RPMI7951 (cell line): ENCODE data around the gene UACA. TPM values are rescaled to one million over a fixed set of nuclear protein-coding genes. Genes with fewer than 3 reads are reported as not detected.

Experiments used
- DNase-seq: peaks from one replicate; pipeline ENCODE4 v3.0.0-alpha.2; 2012; ENCODE audit warnings: low read depth
- total RNA-seq: library from RNA; depleted of rRNA; stranded (reverse); fragments of >200 nt; shearing (Covaris generic); gene quantifications from 2 replicates; pipeline ENCODE4 v1.2.3, GENCODE V29; 2014

UACA gene
- total RNA-seq, 1 experiment from 2014 or later, result 56.8 TPM

GRCh38 chr15:70714565-70714964 is 48.8 kb downstream of the UACA start:
- DNase-seq, result no peak

DNA sequence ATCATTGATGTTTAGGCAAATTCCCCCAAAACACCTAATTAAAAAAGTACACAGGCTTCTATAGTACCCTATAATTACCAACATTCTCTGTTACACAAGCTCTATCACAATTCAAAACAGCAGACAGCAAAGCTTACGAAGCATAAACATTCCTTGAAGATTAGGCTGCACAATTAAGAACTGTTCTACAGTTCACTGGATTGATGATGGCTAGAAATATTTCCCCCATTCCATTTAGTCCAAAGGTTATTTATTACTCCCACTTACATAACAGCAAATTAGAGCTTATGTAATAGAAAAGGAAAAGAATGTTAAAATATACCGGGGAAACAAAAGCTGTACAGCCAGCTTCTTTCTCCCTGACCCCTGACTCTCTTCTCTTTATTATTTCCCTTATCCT is 49.3 kb downstream of the UACA start:
- no peak for DNase-seq

DNA sequence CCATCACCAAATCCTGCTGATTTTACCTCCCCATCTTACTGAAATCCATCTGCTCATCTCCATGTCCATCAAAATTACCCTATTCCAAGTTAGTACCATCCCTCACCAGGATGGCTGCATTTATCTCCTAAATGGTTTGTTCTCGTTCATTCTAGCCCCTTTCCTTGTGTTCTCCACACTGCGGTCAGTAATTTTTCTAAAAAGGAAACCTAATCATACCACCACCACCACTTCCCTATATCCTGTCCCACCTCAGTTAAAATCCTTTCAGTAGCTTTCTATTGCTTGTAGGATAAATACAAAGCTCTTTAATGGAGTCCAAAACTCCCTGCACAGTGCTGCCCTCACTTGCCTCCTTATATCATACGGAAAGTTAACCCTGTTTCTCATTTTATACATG is 51.1 kb downstream of the UACA start:
- no peak for DNase-seq

DNA sequence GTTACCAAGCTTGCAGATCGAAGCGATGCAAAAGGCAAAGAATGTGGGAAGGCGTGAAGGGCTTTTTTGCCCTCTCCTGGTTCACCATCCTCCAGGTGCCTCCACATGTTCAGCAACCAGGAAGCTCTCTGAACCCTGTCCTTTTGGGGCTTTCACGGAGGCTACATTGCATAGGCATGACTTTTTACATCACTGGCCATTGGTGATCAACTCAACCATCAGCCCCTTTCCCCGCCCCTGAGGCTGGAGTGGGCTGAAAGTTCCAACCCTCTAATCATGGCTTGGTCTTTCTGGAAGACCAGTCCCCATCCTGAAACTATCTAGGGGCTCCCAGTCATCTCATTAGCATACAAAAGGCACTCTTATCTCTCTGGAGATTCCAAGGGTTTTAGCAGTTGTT is 52.6 kb downstream of the UACA start:
- no peak for DNase-seq

- no peak for DNase-seq
Measured at GRCh38 chr15:70708839-70709238, 54.5 kb downstream of the UACA start.

DNA sequence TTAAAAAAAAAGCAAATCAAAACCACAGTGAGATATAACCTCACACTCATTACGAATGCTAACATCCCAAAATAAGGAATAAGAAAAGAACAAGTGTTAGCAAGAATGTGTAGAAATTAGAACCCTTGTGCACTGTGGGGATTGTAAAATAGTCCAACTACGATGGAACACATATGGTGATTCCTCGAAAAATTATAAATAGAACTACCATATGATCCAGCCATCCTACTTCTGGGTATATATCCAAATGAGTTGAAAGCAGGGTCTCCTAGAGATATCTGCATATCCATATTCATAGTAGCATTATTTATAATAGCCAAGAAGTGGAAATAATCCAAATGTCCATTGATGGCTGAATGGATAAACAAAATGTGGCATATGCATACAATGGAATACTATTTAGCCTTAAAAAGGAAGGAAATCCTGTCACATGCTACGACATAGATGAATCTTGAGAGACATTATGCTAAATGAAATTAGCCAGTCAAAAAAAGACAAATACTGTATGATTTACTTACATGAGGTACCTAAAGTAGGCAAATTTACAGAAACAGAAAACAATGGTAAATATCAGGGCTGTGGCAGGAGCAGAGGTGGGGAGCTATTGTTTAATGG is 55.6 kb downstream of the UACA start:
- no peak for DNase-seq

- DNase-seq, result no peak
Measured at GRCh38 chr15:70704731-70705130, 58.6 kb downstream of the UACA start.

GRCh38 chr15:70704166-70704565 is 59.2 kb downstream of the UACA start:
- DNase-seq, result no peak

DNA sequence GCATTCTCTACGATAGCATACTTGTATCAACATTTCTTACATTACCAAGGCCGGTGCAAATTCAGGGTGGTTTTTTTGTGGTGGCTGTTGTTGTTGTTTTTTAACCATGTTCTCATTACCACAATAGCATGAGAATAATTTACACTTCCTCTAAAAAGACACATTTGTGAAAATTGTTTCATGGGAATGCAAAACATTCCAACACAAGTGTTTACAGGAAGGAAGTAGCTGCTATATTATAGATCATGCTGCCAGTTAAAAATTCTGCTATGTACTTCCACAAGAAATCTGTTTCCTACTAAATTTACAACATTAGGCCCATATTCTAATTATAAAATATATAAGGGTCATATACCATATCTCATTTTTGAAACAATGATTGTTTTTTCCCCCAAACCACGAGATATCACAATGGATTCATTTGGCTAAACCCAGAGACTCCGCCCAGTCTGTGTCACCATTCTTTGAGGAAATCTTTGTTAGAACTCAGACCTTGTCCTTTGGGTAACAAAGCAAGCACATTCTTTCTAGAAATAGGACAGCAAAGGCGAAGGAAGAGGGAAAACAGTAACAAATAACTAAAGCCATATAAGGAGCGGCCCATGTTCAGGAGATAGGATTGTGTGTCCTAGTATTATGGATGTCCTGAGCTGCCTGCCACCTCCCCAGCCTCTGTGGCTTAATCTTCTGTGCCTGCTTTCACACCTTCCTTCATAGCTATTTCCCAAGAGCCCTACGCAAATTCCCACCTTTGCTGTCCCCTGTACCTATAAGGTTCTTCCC is 60.1 kb downstream of the UACA start:
- peak; percentile 45 for DNase-seq

DNA sequence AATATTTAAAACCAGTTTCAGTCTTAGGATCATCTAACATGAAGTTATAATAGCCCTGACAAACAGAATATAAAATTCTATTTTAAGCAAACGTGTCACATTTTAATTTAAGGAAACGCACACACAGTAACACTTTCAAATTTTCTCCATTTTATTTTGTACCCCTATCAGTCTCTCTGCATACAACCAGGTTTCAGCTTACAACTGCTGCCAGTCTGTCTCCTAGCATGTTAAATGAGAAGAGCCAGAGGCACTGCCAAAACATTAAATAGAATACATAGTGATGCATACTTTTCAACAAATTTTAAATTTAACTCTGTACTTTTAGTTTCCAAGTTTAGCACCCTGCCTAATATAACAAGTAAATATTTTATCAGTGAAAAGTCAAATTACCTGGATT is 60.8 kb downstream of the UACA start:
- no peak for DNase-seq

GRCh38 chr15:70701891-70702568 is 61.3 kb downstream of the UACA start:
- DNase-seq, result peak; percentile 73

DNA sequence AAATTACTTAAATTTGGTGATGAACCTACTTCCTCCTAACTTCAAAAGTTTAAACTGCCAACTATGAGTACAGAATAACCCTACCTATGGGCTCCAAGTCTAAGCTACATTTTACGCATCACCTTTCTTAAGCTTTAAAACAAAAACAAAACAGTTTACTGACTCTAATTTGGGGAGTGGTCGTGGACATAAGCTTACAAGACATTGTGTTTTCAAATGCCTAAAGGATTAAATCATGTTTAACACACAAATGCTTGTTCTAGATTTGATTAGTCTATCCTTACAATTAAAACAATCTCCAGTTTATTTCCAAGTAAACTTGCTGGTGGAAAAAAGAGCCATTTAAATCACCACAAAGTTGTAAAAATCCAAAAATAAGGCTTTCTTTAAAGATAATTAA is 62.2 kb downstream of the UACA start:
- no peak for DNase-seq

DNA sequence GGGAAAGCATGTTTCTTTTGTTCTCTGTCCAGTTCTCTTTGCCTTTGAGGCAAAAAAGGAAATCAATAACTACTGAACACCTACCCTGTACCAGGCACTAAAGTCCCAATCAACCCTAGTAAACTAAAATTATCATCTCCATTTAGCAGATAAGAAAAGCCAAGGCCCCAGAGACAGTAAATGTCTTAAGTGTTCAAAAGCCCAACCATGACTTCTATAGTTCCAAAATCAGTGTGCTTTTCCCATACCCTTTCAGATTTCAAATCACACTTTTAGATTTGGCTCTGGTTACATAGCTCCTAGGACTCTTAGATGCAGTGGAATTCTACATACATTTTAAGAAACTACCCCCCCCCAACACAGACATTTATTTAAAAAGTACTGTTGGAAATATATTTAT is 63.5 kb downstream of the UACA start:
- no peak for DNase-seq

GRCh38 chr15:70698836-70699390 is 64.4 kb downstream of the UACA start:
- DNase-seq, result no peak

DNA sequence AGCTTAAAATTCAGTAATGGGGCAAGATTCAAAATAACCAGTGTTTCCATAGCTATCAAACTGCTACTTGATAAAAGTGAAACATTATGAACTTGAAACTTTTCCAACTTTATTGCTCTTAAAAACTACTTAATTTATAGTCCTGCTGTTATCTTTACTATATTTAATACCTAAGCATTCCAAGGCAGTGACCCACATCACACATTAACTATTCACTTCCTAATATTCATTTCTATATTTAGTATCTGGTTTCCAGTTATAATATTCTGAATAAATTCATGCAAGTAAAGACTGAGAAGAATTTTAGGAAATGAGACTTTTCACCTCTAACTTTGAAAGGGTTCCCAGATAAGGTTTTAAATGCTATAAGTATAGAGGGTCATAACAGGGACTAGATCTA is 64.9 kb downstream of the UACA start:
- no peak for DNase-seq

- no peak for DNase-seq
Measured at GRCh38 chr15:70690491-70691276, 72.7 kb downstream of the UACA start.

DNA sequence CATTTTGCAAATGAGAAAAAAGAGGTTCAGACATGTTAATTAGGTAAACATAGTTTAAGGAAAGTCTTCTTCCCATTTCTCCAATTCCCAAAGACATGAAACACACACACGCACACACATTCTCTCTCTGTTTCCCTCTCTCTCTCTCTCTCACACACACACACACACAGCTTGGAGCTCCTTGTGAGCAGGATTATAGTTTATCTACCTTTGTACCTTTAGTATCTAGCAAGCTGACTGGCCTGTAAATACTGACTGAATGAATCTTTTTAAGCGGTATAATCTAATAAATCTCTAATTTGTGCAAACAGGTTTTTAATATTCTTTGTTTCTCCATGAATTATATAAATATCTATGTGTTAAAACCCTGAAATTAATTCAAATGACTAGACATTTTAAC is 73.3 kb downstream of the UACA start:
- DNase-seq, result no peak

- no peak for DNase-seq
Measured at GRCh38 chr15:70687482-70687881, 75.9 kb downstream of the UACA start.

DNA sequence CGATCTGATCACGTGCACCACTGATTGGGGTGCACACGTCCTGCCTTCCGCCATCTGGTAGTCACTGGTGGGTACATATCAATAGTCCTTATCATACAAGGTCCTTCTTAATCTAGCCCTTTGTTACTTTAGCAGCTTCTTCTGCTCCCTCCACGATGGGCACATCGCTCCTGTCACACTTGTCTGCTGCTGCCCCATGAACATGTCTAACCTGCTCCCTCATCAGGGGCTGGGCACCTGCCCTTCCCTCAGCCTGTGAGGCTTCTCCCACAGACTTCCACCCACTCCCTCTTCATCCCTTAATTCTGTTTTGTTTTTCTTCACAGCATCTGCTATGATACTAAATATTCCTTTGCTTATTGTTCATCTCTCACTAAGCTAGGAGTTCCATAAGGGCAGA is 82.5 kb downstream of the UACA start:
- no peak for DNase-seq

DNA sequence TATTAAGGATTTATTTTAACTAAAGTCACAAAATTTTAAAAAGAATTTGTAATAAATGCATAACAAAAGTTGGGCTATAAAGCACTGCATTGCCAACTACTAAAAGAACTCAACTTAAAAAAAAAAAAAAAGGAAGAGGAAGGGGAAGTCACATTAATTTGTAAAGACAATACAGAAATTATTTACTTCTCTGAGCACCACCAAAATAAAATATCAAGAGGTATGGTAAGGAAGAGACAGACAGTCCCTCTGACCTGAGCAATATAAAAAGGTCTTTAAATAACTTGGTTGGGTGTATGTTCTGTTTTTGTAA is 83.5 kb downstream of the UACA start:
- no peak for DNase-seq

- no peak for DNase-seq
Measured at GRCh38 chr15:70672081-70672480, 91.3 kb downstream of the UACA start.

DNA sequence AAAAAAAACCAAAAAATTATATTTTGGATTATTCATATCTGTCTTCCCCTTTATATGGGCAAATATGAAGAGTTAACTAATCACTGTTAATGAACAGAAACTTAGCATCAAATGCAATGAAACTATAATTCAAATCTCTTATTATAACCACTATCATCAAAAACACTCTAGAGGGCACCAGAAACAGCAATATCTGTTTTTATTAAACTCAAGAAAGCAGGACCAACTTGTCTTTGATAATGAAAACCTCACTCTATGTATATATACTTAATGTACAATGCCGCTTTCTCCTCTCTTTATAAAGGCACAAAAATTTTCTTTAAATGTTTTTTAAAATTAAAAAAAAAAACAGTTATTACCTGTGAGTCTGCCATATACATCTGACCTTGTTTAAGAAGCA is 92.7 kb downstream of the UACA start:
- DNase-seq, result peak; percentile 19
